ENCODE measurements around the gene SRPK2.

Gene SRPK2

DNA sequence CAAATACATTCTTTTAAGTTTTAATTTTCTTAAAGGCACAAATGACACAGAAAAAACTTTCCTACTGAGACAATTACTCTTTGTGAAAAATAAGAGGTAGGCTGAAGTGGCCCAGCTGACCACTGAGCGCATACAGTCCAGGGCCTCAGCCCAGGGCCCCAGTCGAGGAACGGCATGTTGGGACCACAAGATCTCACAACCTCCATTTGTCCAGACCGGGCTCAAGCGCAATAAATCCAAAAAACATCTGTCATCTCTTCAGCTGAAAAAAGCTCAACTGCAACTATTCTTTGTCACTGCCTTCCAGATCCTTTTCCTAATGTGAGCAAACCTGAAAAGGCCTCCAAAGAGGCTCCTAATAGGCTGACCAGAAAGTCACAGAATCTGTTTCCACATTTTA is 165.8 kb downstream of the SRPK2 start:
- TF ChIP-seq, protein P1, sequence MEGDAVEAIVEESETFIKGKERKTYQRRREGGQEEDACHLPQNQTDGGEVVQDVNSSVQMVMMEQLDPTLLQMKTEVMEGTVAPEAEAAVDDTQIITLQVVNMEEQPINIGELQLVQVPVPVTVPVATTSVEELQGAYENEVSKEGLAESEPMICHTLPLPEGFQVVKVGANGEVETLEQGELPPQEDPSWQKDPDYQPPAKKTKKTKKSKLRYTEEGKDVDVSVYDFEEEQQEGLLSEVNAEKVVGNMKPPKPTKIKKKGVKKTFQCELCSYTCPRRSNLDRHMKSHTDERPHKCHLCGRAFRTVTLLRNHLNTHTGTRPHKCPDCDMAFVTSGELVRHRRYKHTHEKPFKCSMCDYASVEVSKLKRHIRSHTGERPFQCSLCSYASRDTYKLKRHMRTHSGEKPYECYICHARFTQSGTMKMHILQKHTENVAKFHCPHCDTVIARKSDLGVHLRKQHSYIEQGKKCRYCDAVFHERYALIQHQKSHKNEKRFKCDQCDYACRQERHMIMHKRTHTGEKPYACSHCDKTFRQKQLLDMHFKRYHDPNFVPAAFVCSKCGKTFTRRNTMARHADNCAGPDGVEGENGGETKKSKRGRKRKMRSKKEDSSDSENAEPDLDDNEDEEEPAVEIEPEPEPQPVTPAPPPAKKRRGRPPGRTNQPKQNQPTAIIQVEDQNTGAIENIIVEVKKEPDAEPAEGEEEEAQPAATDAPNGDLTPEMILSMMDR (IDR thresholded peaks at IDR 0.05; ENCODE audit: low read depth, low read length) = no peak
- TF ChIP-seq MYC (IDR thresholded peaks at IDR 0.05; ENCODE audit: low read depth, low read length) = no peak
- no peak for TF ChIP-seq POLR2A (IDR thresholded peaks at IDR 0.05; ENCODE audit: extremely low read depth, insufficient read length)
- TF ChIP-seq, protein P2, sequence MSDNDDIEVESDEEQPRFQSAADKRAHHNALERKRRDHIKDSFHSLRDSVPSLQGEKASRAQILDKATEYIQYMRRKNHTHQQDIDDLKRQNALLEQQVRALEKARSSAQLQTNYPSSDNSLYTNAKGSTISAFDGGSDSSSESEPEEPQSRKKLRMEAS (IDR thresholded peaks at IDR 0.05; ENCODE audit: low read depth, low read length) = no peak
- DNase-seq (ENCODE audit: low read depth) = no peak
- no peak overlapping the region for H3K4me3 ChIP-seq (ENCODE audit: low read depth, low read length)

DNA sequence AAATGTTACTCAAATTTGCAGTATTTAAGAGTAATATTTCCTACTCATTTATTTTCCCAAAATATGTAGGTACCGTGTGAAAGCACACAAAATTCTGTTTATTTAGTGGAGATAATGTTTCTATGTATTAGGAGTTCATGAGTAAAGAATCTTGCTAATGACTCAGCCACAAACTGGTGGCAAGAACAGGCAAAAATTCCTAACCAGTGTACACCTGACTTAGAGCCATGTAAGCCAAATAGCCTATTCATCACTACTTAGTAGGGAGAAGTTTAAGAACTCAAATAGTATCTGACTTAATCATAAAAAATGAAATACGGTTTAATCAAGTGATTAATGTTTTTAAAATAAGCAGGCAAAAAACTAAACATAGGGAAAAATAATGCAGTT is 169.0 kb downstream of the SRPK2 start:
- no peak for TF ChIP-seq MYC (IDR thresholded peaks at IDR 0.05; ENCODE audit: low read depth, low read length)
- no peak for TF ChIP-seq POLR2A (IDR thresholded peaks at IDR 0.05; ENCODE audit: extremely low read depth, insufficient read length)
- TF ChIP-seq, protein P1 (IDR thresholded peaks at IDR 0.05; ENCODE audit: low read depth, low read length) = no peak
- TF ChIP-seq, protein P2 (IDR thresholded peaks at IDR 0.05; ENCODE audit: low read depth, low read length) = no peak
- DNase-seq (ENCODE audit: low read depth) = no peak
- H3K4me3 ChIP-seq (ENCODE audit: low read depth, low read length) = no peak overlapping the region

DNA sequence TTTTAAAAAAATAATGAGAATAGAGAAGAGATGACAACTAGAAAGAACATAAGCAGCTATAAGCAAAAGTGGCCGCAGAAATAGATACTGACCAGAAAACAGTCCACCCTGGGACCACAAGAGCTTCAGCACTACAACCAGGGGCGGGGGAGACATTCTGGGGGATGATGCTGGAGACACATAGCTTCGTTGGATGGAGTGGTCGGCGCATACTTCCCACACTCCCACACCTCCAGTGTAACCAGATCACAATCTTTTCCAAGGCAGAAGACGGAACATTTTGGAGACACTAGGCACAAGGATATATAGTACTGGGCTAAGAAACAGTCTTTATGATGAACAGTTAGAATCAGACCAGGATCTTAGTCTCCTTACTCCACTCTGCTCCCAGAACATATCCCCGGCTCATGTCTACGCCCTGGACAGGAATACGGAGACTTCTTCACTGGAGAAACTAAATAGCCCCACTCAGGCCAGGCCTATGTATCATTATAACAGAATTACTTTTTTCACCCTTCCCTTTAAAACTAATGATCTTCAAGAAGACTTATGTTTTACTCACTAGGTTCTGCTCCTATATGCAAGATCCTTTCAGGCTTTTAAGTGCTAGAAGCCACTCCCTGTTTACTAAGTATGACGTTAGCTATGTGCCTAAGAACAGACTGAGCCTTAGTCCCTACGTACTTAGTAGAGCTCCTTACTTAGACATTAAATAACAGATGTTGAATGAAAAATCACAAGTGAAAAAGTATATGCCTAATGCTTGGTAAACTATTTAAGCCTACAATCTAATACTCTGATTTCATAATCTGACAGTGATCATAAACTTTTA is 169.6 kb downstream of the SRPK2 start:
- TF ChIP-seq, protein P2 (IDR thresholded peaks at IDR 0.05; ENCODE audit: low read depth, low read length) = no peak
- TF ChIP-seq POLR2A (IDR thresholded peaks at IDR 0.05; ENCODE audit: extremely low read depth, insufficient read length) = no peak
- TF ChIP-seq, protein P1 (IDR thresholded peaks at IDR 0.05; ENCODE audit: low read depth, low read length) = no peak
- TF ChIP-seq MYC (IDR thresholded peaks at IDR 0.05; ENCODE audit: low read depth, low read length) = no peak
- no peak for DNase-seq (ENCODE audit: low read depth)

DNA sequence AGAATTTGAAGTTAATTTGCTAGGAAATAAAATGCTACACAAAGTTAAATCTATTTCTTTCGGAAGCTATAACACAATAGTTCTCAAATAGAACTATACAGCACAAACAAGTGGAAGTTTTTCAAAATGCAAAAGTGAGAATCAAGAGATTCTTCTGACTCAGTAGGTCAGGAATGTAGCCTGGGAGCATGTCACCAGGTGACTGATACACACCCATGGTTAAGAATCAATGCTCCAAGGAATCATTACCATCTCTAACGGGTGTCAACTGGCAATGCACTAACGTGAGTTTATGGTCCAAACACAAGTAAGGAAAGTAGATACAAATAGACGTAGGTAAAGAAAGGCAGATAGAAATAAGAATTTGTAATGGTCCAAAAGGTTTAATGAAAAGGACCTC is 170.5 kb downstream of the SRPK2 start:
- no peak overlapping the region for H3K4me3 ChIP-seq (ENCODE audit: low read depth, low read length)
- TF ChIP-seq, protein P1 (IDR thresholded peaks at IDR 0.05; ENCODE audit: low read depth, low read length) = no peak
- TF ChIP-seq, protein P2 (IDR thresholded peaks at IDR 0.05; ENCODE audit: low read depth, low read length) = no peak
- TF ChIP-seq POLR2A (IDR thresholded peaks at IDR 0.05; ENCODE audit: extremely low read depth, insufficient read length) (no peak), MYC (IDR thresholded peaks at IDR 0.05; ENCODE audit: low read depth, low read length) (no peak)
- DNase-seq (ENCODE audit: low read depth) = no peak

More for the DNA sequence above, 169.6 kb downstream of the SRPK2 start:
- no peak overlapping the region for H3K4me3 ChIP-seq (ENCODE audit: low read depth, low read length)

DNA sequence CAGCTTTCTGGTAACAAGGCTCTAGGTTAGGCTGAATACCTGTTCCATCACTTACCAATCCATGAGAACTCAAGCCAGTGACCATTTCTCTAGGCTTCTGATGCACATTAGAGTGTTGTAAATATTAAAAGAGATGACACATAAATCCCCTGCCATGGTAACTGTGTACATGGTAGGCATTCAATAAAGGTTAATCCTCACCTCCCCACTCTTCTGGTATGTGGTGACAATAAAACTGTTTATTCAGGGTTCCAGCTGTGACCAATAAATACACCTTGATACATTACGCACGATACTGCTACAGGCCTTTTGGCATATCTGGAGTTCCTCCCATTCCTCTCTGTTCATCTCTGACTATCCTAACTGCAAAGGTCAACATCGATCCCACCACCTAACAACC is 171.9 kb downstream of the SRPK2 start:
- no peak overlapping the region for H3K4me3 ChIP-seq (ENCODE audit: low read depth, low read length)
- DNase-seq (ENCODE audit: low read depth) = no peak
- no peak for TF ChIP-seq POLR2A (IDR thresholded peaks at IDR 0.05; ENCODE audit: extremely low read depth, insufficient read length)
- TF ChIP-seq, protein P2 (IDR thresholded peaks at IDR 0.05; ENCODE audit: low read depth, low read length) = no peak
- TF ChIP-seq, protein P1 (IDR thresholded peaks at IDR 0.05; ENCODE audit: low read depth, low read length) = no peak
- no peak for TF ChIP-seq MYC (IDR thresholded peaks at IDR 0.05; ENCODE audit: low read depth, low read length)

Data from NB4 (cell line).